ENCODE results near the gene WDR90.

Gene WDR90

GRCh38 chr16:620700-621525 lies 28.3 kb upstream of the WDR90 start:
- in situ Hi-C loops (cut with HindIII; ENCODE audit: low sequenced_read_pairs): no loop called here
- DNase-seq (ENCODE audit: low read depth): no peak
- no peak overlapping the region for H3K4me3 ChIP-seq (ENCODE audit: low read depth, low read length)
- TF ChIP-seq CTCF (IDR thresholded peaks at IDR 0.05; ENCODE audit: low read depth, low read length, missing control alignments): no peak

GRCh38 chr16:621526-622105 lies 27.5 kb upstream of the WDR90 start:
- DNase-seq (ENCODE audit: low read depth): no peak
- H3K4me3 ChIP-seq (ENCODE audit: low read depth, low read length): no peak overlapping the region
- TF ChIP-seq CTCF (IDR thresholded peaks at IDR 0.05; ENCODE audit: low read depth, low read length, missing control alignments): no peak
- in situ Hi-C loops (cut with HindIII; ENCODE audit: low sequenced_read_pairs): no loop called here

- no peak for DNase-seq (ENCODE audit: low read depth)
- in situ Hi-C loops (cut with HindIII; ENCODE audit: low sequenced_read_pairs): no loop called here
- no peak for TF ChIP-seq CTCF (IDR thresholded peaks at IDR 0.05; ENCODE audit: low read depth, low read length, missing control alignments)
- no peak overlapping the region for H3K4me3 ChIP-seq (ENCODE audit: low read depth, low read length)
These were observed 26.3 kb upstream of the WDR90 start for GRCh38 chr16:622920-623280.

GRCh38 chr16:624526-625070 lies 24.6 kb upstream of the WDR90 start:
- TF ChIP-seq CTCF (IDR thresholded peaks at IDR 0.05; ENCODE audit: low read depth, low read length, missing control alignments): no peak
- in situ Hi-C loops (cut with HindIII; ENCODE audit: low sequenced_read_pairs): no loop called here
- H3K4me3 ChIP-seq (ENCODE audit: low read depth, low read length): no peak overlapping the region
- no peak for DNase-seq (ENCODE audit: low read depth)

GRCh38 chr16:625117-625976 lies 23.8 kb upstream of the WDR90 start:
- in situ Hi-C loops (cut with HindIII; ENCODE audit: low sequenced_read_pairs): no loop called here
- TF ChIP-seq CTCF (IDR thresholded peaks at IDR 0.05; ENCODE audit: low read depth, low read length, missing control alignments): no peak
- no peak overlapping the region for H3K4me3 ChIP-seq (ENCODE audit: low read depth, low read length)
- DNase-seq (ENCODE audit: low read depth): no peak

Data from astrocyte of the cerebellum (primary cell).